Measurements from ENCODE around the gene CPOX. TPM values are rescaled to one million over a fixed set of nuclear protein-coding genes. Genes with fewer than 3 reads are reported as not detected.

Gene CPOX
- total and polyA plus RNA-seq, 10 of the 15 experiments (the other 5 are each of a cell fraction or from before 2014, with no cell fraction given): 40.7 to 72.6 (median 64.5) TPM

- TF ChIP-seq RELA (IDR thresholded peaks at IDR 0.05; ENCODE audit: borderline replicate concordance, partially characterized antibody): no peak
- TF ChIP-seq CEBPB (IDR thresholded peaks at IDR 0.05; ENCODE audit: borderline replicate concordance in 1 of 2, low read depth in 2 of 2, low read length in 2 of 2): no peak
- no peak for TF ChIP-seq CEBPZ (IDR thresholded peaks at IDR 0.05; ENCODE audit: low read depth, low read length)
- no peak for TF ChIP-seq GATAD2B (conservative IDR thresholded peaks at IDR 0.05; ENCODE audit: low read depth)
- peak; percentile 78; the same call in 1 of the 2 replicates for TF ChIP-seq ZBTB4 (CRISPR knock-in tag; IDR thresholded peaks at IDR 0.05)
- no peak for TF ChIP-seq SMC3 (IDR thresholded peaks at IDR 0.05; ENCODE audit: borderline replicate concordance, low read length)
- TF ChIP-seq BCL3 (IDR thresholded peaks at IDR 0.05; ENCODE audit: borderline replicate concordance, insufficient read depth, low read depth, low read length, poor library complexity, severe bottlenecking): peak; percentile 2
- TF ChIP-seq FOXM1 (IDR thresholded peaks at IDR 0.05; ENCODE audit: low read depth, low read length): no peak
- TF ChIP-seq NR2C2 (IDR thresholded peaks at IDR 0.05; ENCODE audit: borderline replicate concordance, control insufficient read depth, insufficient read length, low read depth): no peak
- no peak for TF ChIP-seq RAD21 (IDR thresholded peaks at IDR 0.05; ENCODE audit: insufficient read depth, low read depth, low read length)
- TF ChIP-seq E4F1 (IDR thresholded peaks at IDR 0.05; ENCODE audit: borderline replicate concordance, partially characterized antibody): no peak
- TF ChIP-seq SMAD1 (IDR thresholded peaks at IDR 0.05; ENCODE audit: low read depth, partially characterized antibody): no peak
Observed at GRCh38 chr3:98532709-98533571, 60.5 kb downstream of the CPOX start (continued).

Data from GM12878 (cell line).